H1 (cell line): Measurements from ENCODE around the gene USP17L5. TPM values are rescaled to one million over a fixed set of nuclear protein-coding genes. Genes with fewer than 3 reads are reported as not detected.
"Not testable (repeated sequence)": the region's sequence is repeated elsewhere in the genome, so short reads cannot be mapped to it uniquely, and the experiment has no call there.

Experiments used
- CTCF ChIA-PET: fragments of 300-600 bp; sonication (Branson Sonifier 250); formaldehyde crosslinking; loops from one replicate; lab custom pipeline; 2021; ENCODE audit not compliant: partially characterized antibody; lab: Charles Lee
- POLR2A ChIA-PET: fragments of 300-600 bp; sonication (Branson Sonifier 250); formaldehyde crosslinking; loops from one replicate; lab custom pipeline; 2021; ENCODE audit warnings: inconsistent platforms; ENCODE audit not compliant: partially characterized antibody; lab: Charles Lee
- DNase-seq, 2 experiments: peaks; one replicate each; pipeline versions ENCODE4 v3.0.0 to v3.0.0-alpha.2; 2010 to 2022; ENCODE audit warnings: low spot score in 2 of 2, low read depth in 1 of 2, mixed read lengths in 1 of 2
- FAIRE-seq: peaks from 2 replicates; lab custom pipeline; 2011; peaks lifted over from hg19 to GRCh38; lab: Jason Lieb, UNC
- H2AFZ ChIP-seq: 2 replicates; pipeline ENCODE4 v1.8.1; 2012; ENCODE audit warnings: low read length, inconsistent platforms
- H2AK5ac ChIP-seq: 2 replicates; pipeline ENCODE4 v1.6.1; 2013; ENCODE audit warnings: low read depth, low read length
- H2BK120ac ChIP-seq: replicated peaks from 2 replicates; pipeline ENCODE3; 2013; ENCODE audit warnings: low read depth, low read length, inconsistent platforms
- H2BK12ac ChIP-seq: 2 replicates; pipeline ENCODE4 v1.6.1; 2013; ENCODE audit warnings: low read depth, low read length
- H2BK15ac ChIP-seq: 2 replicates; pipeline ENCODE4 v1.6.1; 2013; ENCODE audit warnings: low read length
- H2BK20ac ChIP-seq: 2 replicates; pipeline ENCODE4 v1.6.1; 2013; ENCODE audit warnings: low read length
- H2BK5ac ChIP-seq: 2 replicates; pipeline ENCODE4 v1.6.1; 2013; ENCODE audit warnings: low read depth, low read length
- H3K14ac ChIP-seq: 2 replicates; pipeline ENCODE4 v1.6.1; 2013; ENCODE audit warnings: inconsistent platforms; ENCODE audit not compliant: insufficient read length
- H3K18ac ChIP-seq: 2 replicates; pipeline ENCODE4 v1.6.1; 2013; ENCODE audit warnings: low read length; ENCODE audit errors: extremely low read depth
- H3K23ac ChIP-seq: 2 replicates; pipeline ENCODE4 v1.6.1; 2013; ENCODE audit warnings: inconsistent platforms; ENCODE audit not compliant: insufficient read length
- H3K23me2 ChIP-seq: 2 replicates; pipeline ENCODE4 v1.6.1; 2013; ENCODE audit warnings: low read depth, low read length
- H3K27ac ChIP-seq: 2 replicates; pipeline ENCODE4 v1.6.1; 2011; ENCODE audit warnings: low read depth, low read length, inconsistent platforms
- H3K27me3 ChIP-seq, 4 experiments: replicated peaks in 1 of 4; 1 replicate in 1 of 4; 2 replicates in 3 of 4; pipeline versions ENCODE4 v1.6.1 to v1.8.1; 2011 to 2013; ENCODE audit warnings: low read length in 3 of 4, mild to moderate bottlenecking in 3 of 4, inconsistent platforms in 2 of 4, mixed read lengths in 2 of 4, moderate library complexity in 1 of 4; ENCODE audit not compliant: control insufficient read depth in 3 of 4, insufficient read depth in 3 of 4; ENCODE audit errors: extremely low read depth in 1 of 4
- H3K36me3 ChIP-seq, 4 experiments: 2 replicates each; pipeline versions ENCODE4 v1.6.1 to v1.8.1; 2011 to 2013; ENCODE audit warnings: mild to moderate bottlenecking in 4 of 4, low read length in 3 of 4, moderate library complexity in 2 of 4, control low read depth in 1 of 4, inconsistent platforms in 1 of 4; ENCODE audit not compliant: insufficient read depth in 4 of 4, control insufficient read depth in 2 of 4
- H3K4ac ChIP-seq: replicated peaks from 2 replicates; pipeline ENCODE3; 2013; ENCODE audit warnings: low read length, low read depth, mixed read lengths, inconsistent platforms; ENCODE audit not compliant: insufficient read length
- H3K4me1 ChIP-seq, 4 experiments: replicated peaks in 1 of 4; 1 replicate in 1 of 4; 2 replicates in 3 of 4; pipeline versions ENCODE4 v1.6.1 to v1.8.1; 2011 to 2013; ENCODE audit warnings: low read length in 3 of 4, inconsistent platforms in 2 of 4, mixed read lengths in 1 of 4; ENCODE audit not compliant: insufficient read depth in 4 of 4, control insufficient read depth in 3 of 4
- H3K4me2 ChIP-seq, 2 experiments: 2 replicates each; pipeline versions ENCODE4 v1.6.1 to v1.8.1; 2011 to 2013; ENCODE audit warnings: low read depth in 2 of 2, low read length in 2 of 2, control low read depth in 1 of 2, inconsistent platforms in 1 of 2, mild to moderate bottlenecking in 1 of 2; ENCODE audit not compliant: insufficient read depth in 1 of 2
- H3K4me3 ChIP-seq, 4 experiments: fragments of 200-600, 300-600 bp in 1 of 4; sonication (generic), shearing (Covaris generic), sonication (Bioruptor Twin) in 1 of 4; 2 replicates each; pipeline versions ENCODE4 v1.5.1 to v1.8.1; 2011 to 2016; ENCODE audit warnings: low read length in 4 of 4, low read depth in 3 of 4, control low read depth in 2 of 4, inconsistent platforms in 2 of 4, mild to moderate bottlenecking in 2 of 4, mixed read lengths in 1 of 4, moderate library complexity in 1 of 4; ENCODE audit not compliant: insufficient read depth in 2 of 4; ENCODE audit errors: extremely low read depth in 1 of 4
- H3K56ac ChIP-seq: replicated peaks from 2 replicates; pipeline ENCODE3; 2013; ENCODE audit warnings: low read depth, mild to moderate bottlenecking, mixed read lengths, low read length, inconsistent platforms; ENCODE audit not compliant: insufficient read length
- H3K79me1 ChIP-seq: 2 replicates; pipeline ENCODE4 v1.6.1; 2013; ENCODE audit warnings: low read depth, low read length, control low read depth
- H3K79me2 ChIP-seq, 2 experiments: 2 replicates each; pipeline versions ENCODE4 v1.6.1 to v1.8.1; 2012 to 2013; ENCODE audit warnings: low read length in 2 of 2, mild to moderate bottlenecking in 2 of 2, inconsistent platforms in 1 of 2; ENCODE audit not compliant: insufficient read depth in 2 of 2, control insufficient read depth in 1 of 2
- H3K9ac ChIP-seq, 4 experiments: replicated peaks in 1 of 4; 1 replicate in 1 of 4; 2 replicates in 3 of 4; pipeline versions ENCODE4 v1.6.1 to v1.8.1; 2011 to 2013; ENCODE audit warnings: low read depth in 3 of 4, low read length in 3 of 4, control low read depth in 2 of 4, mild to moderate bottlenecking in 2 of 4, moderate library complexity in 2 of 4, inconsistent platforms in 1 of 4; ENCODE audit errors: extremely low read depth in 1 of 4
- H3K9me3 ChIP-seq, 2 experiments: 2 replicates each; pipeline versions ENCODE4 v1.6.1 to v1.8.1; 2012 to 2013; ENCODE audit warnings: mild to moderate bottlenecking in 2 of 2, moderate library complexity in 2 of 2, control low read depth in 1 of 2, inconsistent platforms in 1 of 2, low read depth in 1 of 2, low read length in 1 of 2, mixed read lengths in 1 of 2; ENCODE audit not compliant: insufficient read depth in 2 of 2
- H4K20me1 ChIP-seq, 2 experiments: replicated peaks in 1 of 2; 2 replicates each; pipeline versions ENCODE3 to v1.8.1; 2011 to 2013; ENCODE audit warnings: inconsistent platforms in 2 of 2, low read length in 2 of 2, mild to moderate bottlenecking in 1 of 2; ENCODE audit not compliant: insufficient read depth in 2 of 2, control insufficient read depth in 1 of 2
- H4K5ac ChIP-seq: 2 replicates; pipeline ENCODE4 v1.6.1; 2013; ENCODE audit warnings: low read length, low read depth, mixed read lengths, inconsistent platforms; ENCODE audit not compliant: insufficient read length
- H4K8ac ChIP-seq: 2 replicates; pipeline ENCODE4 v1.8.0; 2013; ENCODE audit warnings: mild to moderate bottlenecking, moderate library complexity, low read length, inconsistent platforms; ENCODE audit not compliant: insufficient read depth; ENCODE audit errors: extremely low read depth
- H4K91ac ChIP-seq: replicated peaks from 2 replicates; pipeline ENCODE3; 2013; ENCODE audit warnings: low read length, mixed read lengths, inconsistent platforms; ENCODE audit not compliant: insufficient read length
- WGBS, 2 experiments: shearing (Covaris generic) in 1 of 2; methylation state at CpG; one replicate each; pipeline versions ENCODE4 v1.1.6 to v1.1.7; 2013 to 2015; ENCODE audit warnings: low lambda C conversion rate in 2 of 2, mixed read lengths in 2 of 2, inconsistent platforms in 1 of 2, low coverage in 1 of 2, missing lambda C conversion rate in 1 of 2; ENCODE audit not compliant: insufficient replicate concordance in 2 of 2, insufficient coverage in 1 of 2, insufficient read length in 1 of 2; ENCODE audit errors: extremely low coverage in 1 of 2, missing lambda C conversion rate in 1 of 2; 5-methylcytosine and 5-hydroxymethylcytosine counted together
- polyA plus RNA-seq, 7 experiments: library from polyadenylated mRNA; depleted of rRNA in 3 of 7; stranded (reverse) in 5 of 7; unstranded in 2 of 7; fragments of >200 nt in 5 of 7; fragments of 200-250 nt in 2 of 7; gene quantifications; 1 replicate in 5 of 7; 2 replicates in 1 of 7; 4 replicates in 1 of 7; pipeline versions ENCODE4 v1.2.1 to v1.2.3, GENCODE V29; 2011 to 2013; ENCODE audit warnings: missing spikeins in 2 of 7, mixed read lengths in 2 of 7
- total RNA-seq: library from RNA; stranded (reverse); fragmentation: NEBNext Ultra II Directional; extraction: Animal tissue kit (Norgen Biotek cat#: 25700); gene quantifications from 2 replicates; pipeline ENCODE4 v1.2.1, GENCODE V29; 2021

The USP17L5 gene
- total and polyA plus RNA-seq, 2 of the 8 experiments (the other 6 are each of a cell fraction or from before 2014, with no cell fraction given), result not detected

DNA sequence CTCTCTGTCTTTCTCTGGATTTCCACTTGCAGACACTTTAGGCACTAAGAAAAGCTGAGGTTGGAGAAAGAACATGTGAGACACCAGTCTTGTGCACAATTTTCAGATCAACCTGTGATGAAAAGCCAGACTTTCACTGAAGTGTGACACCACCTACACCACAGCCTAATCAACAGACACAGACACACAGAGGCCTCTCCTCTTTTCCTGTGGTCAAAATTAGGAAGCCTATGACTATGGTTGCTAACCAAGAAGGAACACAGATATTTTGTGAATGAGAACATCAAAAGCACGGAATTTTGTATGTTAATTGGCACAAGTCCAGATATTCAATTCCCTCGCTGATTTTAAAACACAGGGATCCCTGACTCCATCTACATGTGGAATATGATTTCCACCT lies 49.8 kb downstream of the USP17L5 start:
- H3K23ac ChIP-seq, H3K27me3 ChIP-seq: not testable (repeated sequence)

More for the DNA sequence above, 49.8 kb downstream of the USP17L5 start:
- H2BK12ac ChIP-seq, FAIRE-seq, CTCF ChIA-PET, H3K79me2 ChIP-seq, H3K27ac ChIP-seq, H3K9ac ChIP-seq, H2AK5ac ChIP-seq, H3K79me1 ChIP-seq, H3K4ac ChIP-seq, H3K23me2 ChIP-seq, H3K4me1 ChIP-seq, H2BK5ac ChIP-seq, H4K5ac ChIP-seq, H3K56ac ChIP-seq, H3K36me3 ChIP-seq, H4K20me1 ChIP-seq, H2BK120ac ChIP-seq, H3K4me3 ChIP-seq, H2BK15ac ChIP-seq, H3K18ac ChIP-seq, H2AFZ ChIP-seq, H3K14ac ChIP-seq, POLR2A ChIA-PET, H4K8ac ChIP-seq, H2BK20ac ChIP-seq, H4K91ac ChIP-seq, H3K4me2 ChIP-seq, DNase-seq: not testable (repeated sequence)
- H3K9me3 ChIP-seq, result peaks cover 11 to 31% of the 10 kb centered on the region in 2 experiments; a peak in 3 of 4 replicates
- 70% methylated on average over 2 of the region's 2 CpGs; no CpG with 5 or more reads in 1 of the 2 experiments for WGBS, 2 experiments

Other genes starting within 250 kb of the USP17L5 start
- not detected in 2 replicates for gene FAM90A26, start 169.0 kb upstream of the USP17L5 start, total RNA-seq
- gene FAM90A26, start 169.0 kb upstream of the USP17L5 start, polyA plus RNA-seq (2011; rRNA removed), result 0.05 TPM in 1 of 2 replicates, not detected in the other
- not detected in 2 replicates for gene USP17L10, start 128.7 kb upstream of the USP17L5 start, total RNA-seq
- not detected in 2 replicates for gene USP17L10, start 128.7 kb upstream of the USP17L5 start, polyA plus RNA-seq (2011; rRNA removed)
- not detected in 2 replicates for gene USP17L11, start 124.0 kb upstream of the USP17L5 start, total RNA-seq
- gene USP17L11, start 124.0 kb upstream of the USP17L5 start, polyA plus RNA-seq (2011; rRNA removed), result not detected in 2 replicates
- not detected in 2 replicates for gene USP17L12, start 119.3 kb upstream of the USP17L5 start, total RNA-seq
- gene USP17L12, start 119.3 kb upstream of the USP17L5 start, polyA plus RNA-seq (2011; rRNA removed), result not detected in 2 replicates
- gene USP17L13, start 114.5 kb upstream of the USP17L5 start, total RNA-seq, result not detected in 2 replicates
- gene USP17L13, start 114.5 kb upstream of the USP17L5 start, polyA plus RNA-seq (2011; rRNA removed), result not detected in 2 replicates
- not detected in 2 replicates for gene USP17L15, start 105.0 kb upstream of the USP17L5 start, total RNA-seq
- gene USP17L15, start 105.0 kb upstream of the USP17L5 start, polyA plus RNA-seq (2011; rRNA removed), result not detected in 2 replicates
- gene USP17L17, start 95.5 kb upstream of the USP17L5 start, total RNA-seq, result not detected in 2 replicates
- gene USP17L17, start 95.5 kb upstream of the USP17L5 start, polyA plus RNA-seq (2011; rRNA removed), result not detected in 2 replicates
- gene USP17L18, start 90.8 kb upstream of the USP17L5 start, total RNA-seq, result not detected in 2 replicates
- gene USP17L18, start 90.8 kb upstream of the USP17L5 start, polyA plus RNA-seq (2011; rRNA removed), result not detected in 2 replicates
- not detected in 2 replicates for gene USP17L19, start 86.0 kb upstream of the USP17L5 start, total RNA-seq
- not detected in 2 replicates for gene USP17L19, start 86.0 kb upstream of the USP17L5 start, polyA plus RNA-seq (2011; rRNA removed)
- gene USP17L20, start 81.3 kb upstream of the USP17L5 start, total RNA-seq, result not detected in 2 replicates
- not detected in 2 replicates for gene USP17L20, start 81.3 kb upstream of the USP17L5 start, polyA plus RNA-seq (2011; rRNA removed)
- gene USP17L21, start 76.5 kb upstream of the USP17L5 start, total RNA-seq, result not detected in 2 replicates
- not detected in 2 replicates for gene USP17L21, start 76.5 kb upstream of the USP17L5 start, polyA plus RNA-seq (2011; rRNA removed)
- gene USP17L22, start 71.8 kb upstream of the USP17L5 start, total RNA-seq, result not detected in 2 replicates
- not detected in 2 replicates for gene USP17L22, start 71.8 kb upstream of the USP17L5 start, polyA plus RNA-seq (2011; rRNA removed)
- gene USP17L24, start 14.2 kb upstream of the USP17L5 start, total RNA-seq, result not detected in 2 replicates
- gene USP17L24, start 14.2 kb upstream of the USP17L5 start, polyA plus RNA-seq (2011; rRNA removed), result not detected in 2 replicates
- gene USP17L25, start 9.5 kb upstream of the USP17L5 start, total RNA-seq, result not detected in 2 replicates
- not detected in 2 replicates for gene USP17L25, start 9.5 kb upstream of the USP17L5 start, polyA plus RNA-seq (2011; rRNA removed)
- not detected in 2 replicates for gene USP17L26, start 4.7 kb upstream of the USP17L5 start, total RNA-seq
- not detected in 2 replicates for gene USP17L26, start 4.7 kb upstream of the USP17L5 start, polyA plus RNA-seq (2011; rRNA removed)
- not detected in 2 replicates for gene USP17L27, start 4.7 kb downstream of the USP17L5 start, total RNA-seq
- not detected in 2 replicates for gene USP17L27, start 4.7 kb downstream of the USP17L5 start, polyA plus RNA-seq (2011; rRNA removed)
- not detected in 2 replicates for gene USP17L28, start 9.5 kb downstream of the USP17L5 start, total RNA-seq
- not detected in 2 replicates for gene USP17L28, start 9.5 kb downstream of the USP17L5 start, polyA plus RNA-seq (2011; rRNA removed)
- not detected in 2 replicates for gene USP17L29, start 14.2 kb downstream of the USP17L5 start, total RNA-seq
- gene USP17L29, start 14.2 kb downstream of the USP17L5 start, polyA plus RNA-seq (2011; rRNA removed), result not detected in 2 replicates
- gene USP17L30, start 23.7 kb downstream of the USP17L5 start, total RNA-seq, result not detected in 2 replicates
- gene USP17L30, start 23.7 kb downstream of the USP17L5 start, polyA plus RNA-seq (2011; rRNA removed), result not detected in 2 replicates
- gene DEFB131A, start 105.0 kb downstream of the USP17L5 start, total RNA-seq, result not detected in 2 replicates
- gene DEFB131A, start 105.0 kb downstream of the USP17L5 start, polyA plus RNA-seq (2011; rRNA removed), result not detected in 2 replicates